ENCODE measurements around the gene CADM1.

- TF ChIP-seq CTCF (IDR thresholded peaks at IDR 0.05 in 4 of 5, conservative IDR thresholded peaks at IDR 0.05 in 1 of 5) (no peak), POLR2A (IDR thresholded peaks at IDR 0.05) (no peak)
These were observed 14.7 kb downstream of the CADM1 start for GRCh38 chr11:115489466-115489865.

All from gastrocnemius medialis (tissue), 4 donors.